DND-41 (cell line): Measurements from ENCODE around the gene FAM209B.

Experiments used
- CTCF ChIP-seq: IDR thresholded peaks from 2 replicates; pipeline ENCODE4 v1.5.1; 2012; ENCODE audit warnings: borderline replicate concordance, low read length, moderate library complexity, mild to moderate bottlenecking; ENCODE audit not compliant: poor library complexity, severe bottlenecking; ENCODE audit errors: extremely low read depth
- EZH2 ChIP-seq: IDR thresholded peaks from 3 replicates; pipeline ENCODE4 v1.6.1; 2012; ENCODE audit warnings: borderline replicate concordance, low read depth, mild to moderate bottlenecking, moderate library complexity, low read length, inconsistent platforms; ENCODE audit not compliant: severe bottlenecking

GRCh38 chr20:56540415-56540814 lies 7.4 kb downstream of the FAM209B start:
- TF ChIP-seq CTCF, result no peak
- TF ChIP-seq EZH2, result no peak
